ENCODE measurements around the gene CCDC92. TPM values are rescaled to one million over a fixed set of nuclear protein-coding genes. Genes with fewer than 3 reads are reported as not detected.

Gene CCDC92
- total RNA-seq, 3 donors from 2014 or later: 7.2 to 8.9 (median 8.6) TPM

Other genes starting within 250 kb of the CCDC92 start
- gene DNAH10, start 210.5 kb downstream of the CCDC92 start, total RNA-seq: under 1 TPM; 0.14 to 0.24 (median 0.20) TPM
- gene ZNF664, start 384 bp upstream of the CCDC92 start, total RNA-seq: 10 to 100 TPM; 63.7 to 65.2 (median 64.3) TPM

Data from activated T-cell treated with anti-CD3 and anti-CD28 coated beads, Interleukin-2, amount 50 U/mL, for 4 hours (primary cell).